Ishikawa (cell line): ENCODE results near the gene ZCCHC3.

Source experiments
- FOXM1 ChIP-seq: IDR thresholded peaks from 2 replicates; pipeline ENCODE4 v1.6.1; 2012; ENCODE audit warnings: low read depth, borderline replicate concordance
- RAD21 ChIP-seq: IDR thresholded peaks from 2 replicates; pipeline ENCODE4 v1.6.1; 2012; ENCODE audit warnings: low read depth
- TEAD4 ChIP-seq: IDR thresholded peaks from 2 replicates; pipeline ENCODE4 v1.6.1; 2012

- TF ChIP-seq FOXM1 = no peak
- TF ChIP-seq RAD21 = no peak
- TF ChIP-seq TEAD4 = no peak
Observed at GRCh38 chr20:341682-342081, 44.3 kb downstream of the ZCCHC3 start.
